ENCODE data around the gene ATG9A. TPM values are rescaled to one million over a fixed set of nuclear protein-coding genes. Genes with fewer than 3 reads are reported as not detected.

ATG9A gene
- total and polyA plus RNA-seq, 2 of the 8 experiments (the other 6 are each of a cell fraction or from before 2014, with no cell fraction given), result 43.6 to 66.8 TPM

- Histone ChIP-seq H3K9me3 (ENCODE audit: insufficient read depth in 2 of 2, low read depth in 1 of 2, low read length in 1 of 2) (no peaks in the 10 kb centered on the region), H2AK5ac (ENCODE audit: low read depth, low read length) (no peak overlapping the region), H4K8ac (ENCODE audit: extremely low read depth, insufficient read depth, low read length) (no peak overlapping the region), H2BK5ac (ENCODE audit: low read depth, low read length) (no peak overlapping the region), H3K14ac (ENCODE audit: insufficient read length) (no peak overlapping the region), H3K79me2 (ENCODE audit: control insufficient read depth in 1 of 2, insufficient read depth in 2 of 2, low read length in 2 of 2) (no peaks in the 10 kb centered on the region), H3K79me1 (ENCODE audit: low read depth, low read length) (no peaks in the 10 kb centered on the region), H3K4me3 (ENCODE audit: extremely low read depth in 1 of 4, insufficient read depth in 2 of 4, low read depth in 3 of 4, low read length in 4 of 4) (no peak overlapping the region), H3K23me2 (ENCODE audit: low read depth, low read length) (peaks cover 4% of the 10 kb centered on the region; the same call in 1 of the 2 replicates), H3K27ac (ENCODE audit: low read depth, low read length) (no peak overlapping the region), H3K4ac (replicated peaks; ENCODE audit: insufficient read length, low read depth, low read length) (no peak overlapping the region), H3K27me3 (replicated peaks in 1 of 4; ENCODE audit: control insufficient read depth in 3 of 4, extremely low read depth in 1 of 4, insufficient read depth in 3 of 4, low read length in 3 of 4) (no peaks in the 10 kb centered on the region), H3K23ac (ENCODE audit: insufficient read length) (no peak overlapping the region), H3K4me2 (ENCODE audit: insufficient read depth in 1 of 2, low read depth in 2 of 2, low read length in 2 of 2) (no peak overlapping the region), H3K4me1 (replicated peaks in 1 of 4; ENCODE audit: control insufficient read depth in 3 of 4, insufficient read depth in 4 of 4, low read length in 3 of 4) (peaks cover 0 to 7% (median 2%) of the 10 kb centered on the region in 4 experiments; a peak in 2 of 7 replicates), H2BK20ac (ENCODE audit: low read length) (no peak overlapping the region), H4K20me1 (replicated peaks in 1 of 2; ENCODE audit: control insufficient read depth in 1 of 2, insufficient read depth in 2 of 2, low read length in 2 of 2) (peaks cover 0 to 1% of the 10 kb centered on the region in 2 experiments), H2BK15ac (ENCODE audit: low read length) (no peak overlapping the region), H2BK120ac (replicated peaks; ENCODE audit: low read depth, low read length) (no peak overlapping the region), H4K5ac (ENCODE audit: insufficient read length, low read depth, low read length) (no peak overlapping the region), H2BK12ac (ENCODE audit: low read depth, low read length) (no peak overlapping the region), H3K9ac (replicated peaks in 1 of 4; ENCODE audit: extremely low read depth in 1 of 4, low read depth in 3 of 4, low read length in 3 of 4) (no peak overlapping the region), H3K18ac (ENCODE audit: extremely low read depth, low read length) (no peak overlapping the region), H3K36me3 (ENCODE audit: control insufficient read depth in 2 of 4, insufficient read depth in 4 of 4, low read length in 3 of 4) (peaks cover 0 to 7% (median 3%) of the 10 kb centered on the region in 4 experiments; a peak in 2 of 8 replicates), H3K56ac (replicated peaks; ENCODE audit: insufficient read length, low read depth, low read length) (no peak overlapping the region), H2AFZ (ENCODE audit: low read length) (no peak overlapping the region), H4K91ac (replicated peaks; ENCODE audit: insufficient read length, low read length) (no peak overlapping the region)
- DNase-seq (ENCODE audit: low read depth in 1 of 2, low spot score in 2 of 2) (no peak), FAIRE-seq (no peak)
- 90% methylated on average over 16 of the region's 16 CpGs; no CpG with 5 or more reads in 1 of the 2 experiments for WGBS, 2 experiments (ENCODE audit: extremely low coverage in 1 of 2, insufficient coverage in 1 of 2, insufficient read length in 1 of 2, insufficient replicate concordance in 2 of 2, low coverage in 1 of 2, low lambda C conversion rate in 2 of 2, missing lambda C conversion rate in 1 of 2)
- ChIA-PET POLR2A (ENCODE audit: partially characterized antibody) (interaction anchor here (2.2 to 2.5 kb wide), 2 partner anchors 34 to 45 kb away, joined by 6 to 7 read pairs; partner anchors contain the start of gene ZFAND2B), CTCF (ENCODE audit: partially characterized antibody) (interaction anchor here (0.7 to 8.3 kb wide), 18 partner anchors 9 to 357 kb away, joined by 3 to 71 read pairs (median 5); partner anchors contain the start of genes NHEJ1 and ZFAND2B)
- TF ChIP-seq CBX8 (IDR thresholded peaks at IDR 0.05; ENCODE audit: borderline replicate concordance, low read depth, low read length) (no peak), JUN (IDR thresholded peaks at IDR 0.05; ENCODE audit: low read depth, low read length) (no peak), MAX (IDR thresholded peaks at IDR 0.05) (no peak), SP4 (IDR thresholded peaks at IDR 0.05; ENCODE audit: low read length) (no peak), EP300 (IDR thresholded peaks at IDR 0.05; ENCODE audit: borderline replicate concordance in 1 of 2, low read depth in 2 of 2, low read length in 2 of 2) (no peak), SP2 (IDR thresholded peaks at IDR 0.05; ENCODE audit: low read length) (no peak), ASH2L (IDR thresholded peaks at IDR 0.05; ENCODE audit: low read length) (no peak), ZNF274 (IDR thresholded peaks at IDR 0.05; ENCODE audit: borderline replicate concordance, extremely low read depth, low read length) (no peak), BACH1 (IDR thresholded peaks at IDR 0.05; ENCODE audit: low read length) (no peak), YY1 (IDR thresholded peaks at IDR 0.05; ENCODE audit: low read depth, low read length) (no peak), POLR2AphosphoS5 (IDR thresholded peaks at IDR 0.05; ENCODE audit: low read depth, low read length) (no peak), MAFK (IDR thresholded peaks at IDR 0.05; ENCODE audit: low read depth, low read length) (no peak)
Observed at GRCh38 chr2:219172231-219173154, 56.9 kb downstream of the ATG9A start.
